K562 (cell line): ENCODE measurements around the gene HPD. TPM values are rescaled to one million over a fixed set of nuclear protein-coding genes. Genes with fewer than 3 reads are reported as not detected.
A peak's percentile ranks its signal among the peaks of the same experiment; 100 is the strongest.

Experiments used
- BMI1 ChIP-seq: fragments of 150-350 bp; IDR thresholded peaks from 2 replicates; pipeline ENCODE4 v1.6.1; 2014; ENCODE audit warnings: low read length
- CBX2 ChIP-seq: fragments of 200-600 bp; sonication (generic); IDR thresholded peaks from one replicate; pipeline ENCODE4 v1.6.1; 2012; ENCODE audit warnings: mild to moderate bottlenecking, low read length, inconsistent platforms; ENCODE audit not compliant: insufficient read depth, poor library complexity, severe bottlenecking
- CCNT2 ChIP-seq: IDR thresholded peaks from 2 replicates; pipeline ENCODE4 v1.6.1; 2011; ENCODE audit warnings: borderline replicate concordance, low read depth, mild to moderate bottlenecking, moderate library complexity, mixed read lengths, low read length; ENCODE audit not compliant: insufficient read length; ENCODE audit errors: extremely low read depth
- CHCHD3 ChIP-seq: fragments of 250-450 bp; sonication (Bioruptor Pico); IDR thresholded peaks from 2 replicates; pipeline ENCODE4 v2.1.2; 2022; ENCODE audit warnings: mild to moderate bottlenecking
- CLOCK ChIP-seq: fragments of 250-450 bp; sonication (Bioruptor Pico); IDR thresholded peaks from 2 replicates; pipeline ENCODE4 v1.4.0; 2020; ENCODE audit warnings: mild to moderate bottlenecking, moderate library complexity, borderline replicate concordance
- FOXK1 ChIP-seq: sonication (generic); formaldehyde crosslinking; IDR thresholded peaks from 2 replicates; pipeline ENCODE4 v1.8.0; 2022; ENCODE audit warnings: missing genetic modification reagents, mild to moderate bottlenecking, borderline replicate concordance
- KLF10 ChIP-seq: fragments of 250-450 bp; sonication (Bioruptor Pico); IDR thresholded peaks from 2 replicates; pipeline ENCODE4 v1.6.1; 2021; ENCODE audit warnings: matching md5 sums
- MCM7 ChIP-seq, 2 experiments: fragments of 450-650 bp; IDR thresholded peaks; 2 replicates each; pipeline ENCODE4 v1.6.1; 2016 to 2018
- MED1 ChIP-seq: sonication (generic); formaldehyde crosslinking; IDR thresholded peaks from 2 replicates; pipeline ENCODE4 v1.8.1; 2023; ENCODE audit warnings: missing genetic modification reagents, borderline replicate concordance
- NCOA6 ChIP-seq: fragments of 450-650 bp; IDR thresholded peaks from 2 replicates; pipeline ENCODE4 v1.6.1; 2017; ENCODE audit warnings: mild to moderate bottlenecking
- NR4A1 ChIP-seq, 2 experiments: fragments of 250-450 bp in 1 of 2; fragments of 450-650 bp in 1 of 2; sonication (Bioruptor Pico) in 1 of 2; IDR thresholded peaks; 2 replicates each; pipeline versions ENCODE4 v1.4.0 to v1.6.1; 2016 to 2020; ENCODE audit warnings: mild to moderate bottlenecking in 2 of 2, missing compliant biosample characterization in 1 of 2, missing genetic modification characterization in 1 of 2, moderate library complexity in 1 of 2
- PHB ChIP-seq: fragments of 250-450 bp; sonication (Bioruptor Pico); IDR thresholded peaks from 2 replicates; pipeline ENCODE4 v1.5.0; 2021
- POLR3A ChIP-seq: IDR thresholded peaks from 2 replicates; pipeline ENCODE4 v1.6.1; 2011; ENCODE audit warnings: borderline replicate concordance, mild to moderate bottlenecking, moderate library complexity; ENCODE audit not compliant: insufficient read length, insufficient read depth; ENCODE audit errors: extremely low read depth
- POLR3G ChIP-seq: IDR thresholded peaks from 2 replicates; pipeline ENCODE4 v1.6.1; 2011; ENCODE audit not compliant: insufficient read length, insufficient replicate concordance; ENCODE audit errors: extremely low read depth
- PURB ChIP-seq: sonication (generic); formaldehyde crosslinking; IDR thresholded peaks from 2 replicates; pipeline ENCODE4 v1.9.0; 2021; ENCODE audit warnings: low read depth, mild to moderate bottlenecking, missing genetic modification reagents
- SIRT6 ChIP-seq: IDR thresholded peaks from one replicate; pipeline ENCODE4 v1.6.1; 2012; ENCODE audit warnings: low read depth, mild to moderate bottlenecking, control low read depth, inconsistent platforms, low read length, moderate library complexity
- SMAD2 ChIP-seq: fragments of 150-350 bp; IDR thresholded peaks from 2 replicates; pipeline ENCODE4 v1.6.1; 2014; ENCODE audit warnings: low read depth, mild to moderate bottlenecking, low read length
- SPI1 ChIP-seq: IDR thresholded peaks from 2 replicates; pipeline ENCODE4 v1.6.1; 2011; ENCODE audit warnings: low read depth, low read length, control low read depth, borderline replicate concordance
- YBX1 ChIP-seq: fragments of 450-650 bp; IDR thresholded peaks from 2 replicates; pipeline ENCODE4 v1.7.1; 2016; ENCODE audit warnings: mild to moderate bottlenecking
- ZFP36 ChIP-seq: fragments of 150-350 bp; IDR thresholded peaks from 2 replicates; pipeline ENCODE4 v1.6.1; 2018; ENCODE audit warnings: low read length, low read depth; ENCODE audit not compliant: partially characterized antibody
- ZNF224 ChIP-seq: sonication (generic); formaldehyde crosslinking; IDR thresholded peaks from 2 replicates; pipeline ENCODE4 v1.8.0; 2022; ENCODE audit warnings: mild to moderate bottlenecking, missing genetic modification reagents
- ZNF239 ChIP-seq: fragments of 250-450 bp; sonication (Bioruptor Pico); IDR thresholded peaks from 2 replicates; pipeline ENCODE4 v1.4.0; 2020; ENCODE audit warnings: mild to moderate bottlenecking
- ZNF282 ChIP-seq: sonication (generic); formaldehyde crosslinking; IDR thresholded peaks from 2 replicates; pipeline ENCODE4 v1.8.1; 2023; ENCODE audit warnings: missing genetic modification reagents
- ZNF354B ChIP-seq: fragments of 250-450 bp; sonication (Bioruptor Pico); IDR thresholded peaks from 2 replicates; pipeline ENCODE4 v1.4.0; 2020
- ZNF707 ChIP-seq: fragments of 250-450 bp; sonication (Bioruptor Pico); conservative IDR thresholded peaks from 2 replicates; pipeline ENCODE4 v1.8.0; 2022; ENCODE audit warnings: inconsistent platforms, mild to moderate bottlenecking, moderate library complexity
- ZNF766 ChIP-seq: fragments of 200-800 bp; sonication (Bioruptor generic); conservative IDR thresholded peaks from 2 replicates; pipeline ENCODE4 v1.6.1; 2016; ENCODE audit warnings: missing genetic modification characterization, missing compliant biosample characterization
- polyA plus RNA-seq, 8 experiments: library from polyadenylated mRNA; depleted of rRNA in 4 of 8; stranded (reverse) in 5 of 8; unstranded in 3 of 8; fragments of >200 nt; fragmentation: Nextera tagmentation in 2 of 8; fragmentation: Illumina TruSeq in 1 of 8; extraction: Ambion mirVana in 2 of 8; extraction: Trizol in 1 of 8; gene quantifications; 2 replicates each; pipeline versions ENCODE4 v1.2.1 to v1.2.3, GENCODE V29; 2011 to 2014; ENCODE audit warnings: inconsistent platforms in 1 of 8, missing spikeins in 1 of 8
- total RNA-seq, 7 experiments: library from RNA; depleted of rRNA in 6 of 7; stranded (reverse); fragments of >200 nt in 6 of 7; fragmentation: Illumina TruSeq in 2 of 7; extraction: Trizol in 2 of 7; gene quantifications; 2 replicates each; pipeline versions ENCODE4 v1.2.1 to v1.2.3, GENCODE V29; 2011 to 2021; ENCODE audit warnings: low replicate concordance in 1 of 7
- TF ChIP-seq, protein P1 (sequence below): fragments of 250-450 bp; sonication (Bioruptor Pico); IDR thresholded peaks from 2 replicates; pipeline ENCODE4 v1.5.0; 2020; ENCODE audit warnings: mild to moderate bottlenecking

Gene HPD
- total and polyA plus RNA-seq, 9 of the 15 experiments (the other 6 are each of a cell fraction or from before 2014, with no cell fraction given), result 0.06 to 0.29 (median 0.07) TPM; not detected in 4

GRCh38 chr12:121888478-121889273 lies 30.0 kb upstream of the HPD start, which contains the start of gene PSMD9 (continued):
- TF ChIP-seq CHCHD3 (no peak), SIRT6 (no peak), CCNT2 (peak; percentile 93), KLF10 (CRISPR knock-in tag) (no peak), CLOCK (CRISPR knock-in tag) (no peak), ZNF224 (CRISPR knock-in tag) (no peak), NCOA6 (no peak), PHB (CRISPR knock-in tag) (no peak), POLR3G (no peak), FOXK1 (CRISPR knock-in tag) (peak; percentile 91), SPI1 (no peak), YBX1 (no peak), NR4A1 (CRISPR knock-in tag; IDR thresholded peaks at IDR 0.05) (no peak), NR4A1 (tag; IDR thresholded peaks at IDR 0.05) (no peak; the same call in none of the 2 replicates), MCM7 (IDR thresholded peaks at IDR 0.05) (no peak), MED1 (no peak), ZNF766 (CRISPR knock-in tag) (peak; percentile 76), ZNF354B (no peak), BMI1 (no peak), CBX2 (no peak), SMAD2 (no peak), ZNF707 (CRISPR knock-in tag) (no peak), ZFP36 (peak; percentile 97), ZNF282 (no peak), PURB (CRISPR knock-in tag) (no peak), ZNF239 (CRISPR knock-in tag) (peak; percentile 41; the same call in 1 of the 2 replicates), POLR3A (no peak)
- TF ChIP-seq, protein P1, sequence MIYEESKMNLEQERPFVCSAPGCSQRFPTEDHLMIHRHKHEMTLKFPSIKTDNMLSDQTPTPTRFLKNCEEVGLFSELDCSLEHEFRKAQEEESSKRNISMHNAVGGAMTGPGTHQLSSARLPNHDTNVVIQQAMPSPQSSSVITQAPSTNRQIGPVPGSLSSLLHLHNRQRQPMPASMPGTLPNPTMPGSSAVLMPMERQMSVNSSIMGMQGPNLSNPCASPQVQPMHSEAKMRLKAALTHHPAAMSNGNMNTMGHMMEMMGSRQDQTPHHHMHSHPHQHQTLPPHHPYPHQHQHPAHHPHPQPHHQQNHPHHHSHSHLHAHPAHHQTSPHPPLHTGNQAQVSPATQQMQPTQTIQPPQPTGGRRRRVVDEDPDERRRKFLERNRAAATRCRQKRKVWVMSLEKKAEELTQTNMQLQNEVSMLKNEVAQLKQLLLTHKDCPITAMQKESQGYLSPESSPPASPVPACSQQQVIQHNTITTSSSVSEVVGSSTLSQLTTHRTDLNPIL (CRISPR knock-in tag), result no peak
